Nephron progenitor cell (in vitro differentiated cells): ENCODE results near the gene PTPRD.

Experiments used
- DNase-seq: peaks from one replicate; pipeline ENCODE4 v3.0.0; 2021
- H3K27ac Mint-ChIP-seq: 2 replicates; pipeline ENCODE4 v1.8.0; 2021; ENCODE audit warnings: mild to moderate bottlenecking, moderate library complexity, mixed read lengths
- H3K27me3 Mint-ChIP-seq: 2 replicates; pipeline ENCODE4 v1.8.0; 2021; ENCODE audit warnings: mild to moderate bottlenecking, low read depth, mixed read lengths; ENCODE audit not compliant: poor library complexity
- H3K36me3 Mint-ChIP-seq: 2 replicates; pipeline ENCODE4 v1.8.0; 2021; ENCODE audit warnings: low read depth, mixed read lengths
- H3K4me1 Mint-ChIP-seq: 2 replicates; pipeline ENCODE4 v1.8.0; 2021; ENCODE audit warnings: mixed read lengths
- H3K4me3 Mint-ChIP-seq: 2 replicates; pipeline ENCODE4 v1.8.0; 2021; ENCODE audit warnings: mild to moderate bottlenecking, moderate library complexity, mixed read lengths
- H3K9me3 Mint-ChIP-seq: 2 replicates; pipeline ENCODE4 v1.8.0; 2021; ENCODE audit warnings: mild to moderate bottlenecking, moderate library complexity, mixed read lengths
- TF ChIP-seq, protein P1 (sequence below): fragments of 200-600 bp; sonication (generic); IDR thresholded peaks from 2 replicates; pipeline ENCODE4 v1.5.0; 2021; ENCODE audit warnings: antibody characterized with exemption

PTPRD gene

DNA sequence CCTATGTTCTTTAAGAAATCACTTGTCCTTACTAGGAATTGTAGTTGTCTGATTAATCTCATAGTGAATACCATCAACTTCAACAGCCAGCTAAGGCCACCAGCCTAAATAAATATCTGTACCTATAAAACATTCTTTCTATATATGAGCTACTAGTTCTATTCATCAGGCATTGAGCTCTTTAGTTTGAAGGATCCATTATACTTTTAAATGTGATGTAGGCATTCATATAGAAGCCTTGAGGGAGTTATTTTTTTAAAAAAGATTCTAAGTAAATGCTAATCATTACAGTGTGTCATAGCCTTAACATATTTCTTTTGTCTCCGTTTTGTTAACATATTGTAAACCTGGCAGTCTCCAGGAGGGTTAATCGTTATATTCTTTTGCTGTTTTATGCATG, 838.3 kb downstream of the PTPRD start:
- Mint-ChIP-seq H3K27ac (no peak overlapping the region), H3K9me3 (no peaks in the 10 kb centered on the region), H3K36me3 (no peaks in the 10 kb centered on the region), H3K4me3 (no peak overlapping the region), H3K27me3 (peaks cover 4% of the 10 kb centered on the region), H3K4me1 (no peaks in the 10 kb centered on the region)
- DNase-seq: no peak
- TF ChIP-seq, protein P1, sequence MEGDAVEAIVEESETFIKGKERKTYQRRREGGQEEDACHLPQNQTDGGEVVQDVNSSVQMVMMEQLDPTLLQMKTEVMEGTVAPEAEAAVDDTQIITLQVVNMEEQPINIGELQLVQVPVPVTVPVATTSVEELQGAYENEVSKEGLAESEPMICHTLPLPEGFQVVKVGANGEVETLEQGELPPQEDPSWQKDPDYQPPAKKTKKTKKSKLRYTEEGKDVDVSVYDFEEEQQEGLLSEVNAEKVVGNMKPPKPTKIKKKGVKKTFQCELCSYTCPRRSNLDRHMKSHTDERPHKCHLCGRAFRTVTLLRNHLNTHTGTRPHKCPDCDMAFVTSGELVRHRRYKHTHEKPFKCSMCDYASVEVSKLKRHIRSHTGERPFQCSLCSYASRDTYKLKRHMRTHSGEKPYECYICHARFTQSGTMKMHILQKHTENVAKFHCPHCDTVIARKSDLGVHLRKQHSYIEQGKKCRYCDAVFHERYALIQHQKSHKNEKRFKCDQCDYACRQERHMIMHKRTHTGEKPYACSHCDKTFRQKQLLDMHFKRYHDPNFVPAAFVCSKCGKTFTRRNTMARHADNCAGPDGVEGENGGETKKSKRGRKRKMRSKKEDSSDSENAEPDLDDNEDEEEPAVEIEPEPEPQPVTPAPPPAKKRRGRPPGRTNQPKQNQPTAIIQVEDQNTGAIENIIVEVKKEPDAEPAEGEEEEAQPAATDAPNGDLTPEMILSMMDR: no peak

DNA sequence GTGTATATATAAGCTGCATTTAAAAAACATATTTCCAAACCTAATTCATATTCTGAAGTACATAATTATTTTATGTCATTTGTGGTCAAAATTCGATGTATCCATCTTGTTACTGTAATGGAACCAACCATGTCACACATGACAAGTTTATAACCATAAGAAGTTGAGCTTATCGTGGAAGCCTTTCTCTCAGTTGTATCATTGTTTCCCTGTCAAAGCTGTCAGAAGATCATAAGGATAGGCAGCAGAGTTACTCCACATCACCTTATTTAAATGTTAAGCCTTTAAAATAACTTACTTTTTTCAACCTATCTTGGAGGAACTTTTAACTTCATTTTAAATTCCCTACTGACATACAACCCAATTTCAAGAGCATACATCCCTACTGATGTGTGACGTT, 841.5 kb downstream of the PTPRD start:
- TF ChIP-seq, protein P1: no peak
- H3K27me3 Mint-ChIP-seq: no peaks in the 10 kb centered on the region
- H3K4me1 Mint-ChIP-seq: no peaks in the 10 kb centered on the region
- DNase-seq: no peak
- no peaks in the 10 kb centered on the region for H3K36me3 Mint-ChIP-seq
- no peaks in the 10 kb centered on the region for H3K9me3 Mint-ChIP-seq
- H3K4me3 Mint-ChIP-seq: no peak overlapping the region
- H3K27ac Mint-ChIP-seq: no peak overlapping the region

- no peaks in the 10 kb centered on the region for H3K9me3 Mint-ChIP-seq
- H3K27me3 Mint-ChIP-seq: no peaks in the 10 kb centered on the region
- H3K4me3 Mint-ChIP-seq: no peak overlapping the region
- H3K4me1 Mint-ChIP-seq: no peaks in the 10 kb centered on the region
- DNase-seq: no peak
- no peak overlapping the region for H3K27ac Mint-ChIP-seq
- TF ChIP-seq, protein P1: no peak
- H3K36me3 Mint-ChIP-seq: no peaks in the 10 kb centered on the region
Observed at GRCh38 chr9:9764821-9765220, 848.0 kb downstream of the PTPRD start.

GRCh38 chr9:9754186-9754585, 858.6 kb downstream of the PTPRD start:
- TF ChIP-seq, protein P1: no peak
- H3K27me3 Mint-ChIP-seq: peaks cover 4% of the 10 kb centered on the region
- peaks cover 11% of the 10 kb centered on the region for H3K4me1 Mint-ChIP-seq
- H3K36me3 Mint-ChIP-seq: no peaks in the 10 kb centered on the region
- H3K4me3 Mint-ChIP-seq: no peak overlapping the region
- H3K27ac Mint-ChIP-seq: no peak overlapping the region
- H3K9me3 Mint-ChIP-seq: no peaks in the 10 kb centered on the region
- no peak for DNase-seq

DNA sequence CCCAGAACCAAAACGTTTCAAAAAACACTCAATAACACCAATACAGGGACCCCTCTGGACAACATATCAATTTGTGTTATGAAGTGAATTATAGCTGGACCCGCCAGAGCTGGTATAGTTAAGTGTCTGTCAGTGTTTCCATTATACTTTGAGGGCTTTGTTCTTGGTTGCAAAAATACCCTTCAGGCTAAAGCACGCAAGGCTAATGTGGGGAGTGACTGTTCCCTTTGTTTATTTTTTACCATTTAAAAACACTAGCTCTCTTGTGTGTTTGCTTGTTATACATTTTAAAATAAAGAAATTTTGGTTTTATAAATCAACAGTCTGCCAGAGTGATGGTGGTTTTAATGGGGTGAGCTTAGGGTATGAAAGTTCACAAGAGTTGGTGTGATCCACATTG, 859.5 kb downstream of the PTPRD start:
- no peaks in the 10 kb centered on the region for H3K36me3 Mint-ChIP-seq

DNA sequence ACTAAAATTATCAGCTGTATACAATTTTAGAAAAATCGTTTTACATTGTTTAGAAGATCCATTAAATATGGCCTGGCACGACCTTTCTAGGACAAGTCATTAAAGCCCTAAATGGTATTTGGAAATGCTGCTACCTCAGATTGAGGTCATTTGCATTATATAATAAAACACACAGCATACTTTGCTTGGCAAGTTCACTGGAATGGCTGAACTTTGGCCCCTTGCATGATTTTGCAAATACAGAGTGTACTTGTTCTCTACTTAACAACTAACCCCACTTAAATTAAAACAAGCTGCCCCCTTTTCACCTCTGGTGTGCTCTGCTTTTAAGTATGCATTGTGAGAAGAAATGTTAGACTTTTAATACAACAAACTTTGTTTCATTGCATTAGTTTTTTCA, 860.1 kb downstream of the PTPRD start:
- peaks cover 11% of the 10 kb centered on the region for H3K4me1 Mint-ChIP-seq
- H3K9me3 Mint-ChIP-seq: no peaks in the 10 kb centered on the region
- no peak overlapping the region for H3K4me3 Mint-ChIP-seq
- DNase-seq: no peak
- peaks cover 4% of the 10 kb centered on the region for H3K27me3 Mint-ChIP-seq
- TF ChIP-seq, protein P1: no peak
- H3K36me3 Mint-ChIP-seq: no peaks in the 10 kb centered on the region
- H3K27ac Mint-ChIP-seq: no peak overlapping the region

More for the DNA sequence above, 859.5 kb downstream of the PTPRD start:
- no peak for DNase-seq
- Mint-ChIP-seq H3K27ac (no peak overlapping the region), H3K27me3 (peaks cover 4% of the 10 kb centered on the region), H3K4me3 (no peak overlapping the region), H3K4me1 (peaks cover 11% of the 10 kb centered on the region), H3K9me3 (no peaks in the 10 kb centered on the region)
- TF ChIP-seq, protein P1: no peak
